Keratinocyte (primary cell): ENCODE data around the gene TCF7L2. TPM values are rescaled to one million over a fixed set of nuclear protein-coding genes. Genes with fewer than 3 reads are reported as not detected.

Experiments
- DNase-seq: peaks from one replicate; pipeline ENCODE4 v3.0.0-alpha.2; 2011; ENCODE audit warnings: low read depth, missing footprints, low spot score
- FAIRE-seq: peaks from 2 replicates; lab custom pipeline; 2011; peaks lifted over from hg19 to GRCh38; lab: Jason Lieb, UNC
- H2AFZ ChIP-seq: 2 replicates; pipeline ENCODE4 v1.6.0; 2012; ENCODE audit warnings: low read length, control low read depth, inconsistent platforms; ENCODE audit not compliant: control insufficient read depth
- H3K27ac ChIP-seq: 2 replicates; pipeline ENCODE4 v1.5.1; 2011; ENCODE audit warnings: low read length; ENCODE audit not compliant: control insufficient read depth, insufficient read depth
- H3K27me3 ChIP-seq: 3 replicates; pipeline ENCODE4 v1.6.0; 2011; ENCODE audit warnings: low read length; ENCODE audit not compliant: control insufficient read depth, insufficient read depth; ENCODE audit errors: extremely low read depth
- H3K36me3 ChIP-seq, 2 experiments: 2 replicates in 1 of 2; 3 replicates in 1 of 2; pipeline ENCODE4 v1.5.1; 2011; ENCODE audit warnings: low read length in 2 of 2, mild to moderate bottlenecking in 1 of 2; ENCODE audit not compliant: control insufficient read depth in 2 of 2, insufficient read depth in 2 of 2; ENCODE audit errors: extremely low read depth in 1 of 2
- H3K4me1 ChIP-seq: 3 replicates; pipeline ENCODE4 v1.5.1; 2011; ENCODE audit warnings: low read length; ENCODE audit not compliant: control insufficient read depth, insufficient read depth; ENCODE audit errors: extremely low read depth
- H3K4me2 ChIP-seq: 3 replicates; pipeline ENCODE4 v1.6.0; 2011; ENCODE audit warnings: low read depth, low read length; ENCODE audit not compliant: control insufficient read depth, insufficient read depth; ENCODE audit errors: extremely low read depth
- H3K4me3 ChIP-seq, 3 experiments: fragments of 200-600 bp in 1 of 3; sonication (generic) in 1 of 3; 2 replicates in 2 of 3; 3 replicates in 1 of 3; pipeline ENCODE4 v1.5.1; 2011 to 2016; ENCODE audit warnings: low read length in 3 of 3, mild to moderate bottlenecking in 3 of 3, control low read depth in 2 of 3, inconsistent platforms in 1 of 3, low read depth in 1 of 3, mixed read lengths in 1 of 3, mixed run types in 1 of 3, moderate library complexity in 1 of 3; ENCODE audit not compliant: control insufficient read depth in 2 of 3, insufficient read depth in 2 of 3; ENCODE audit errors: extremely low read depth in 1 of 3
- H3K79me2 ChIP-seq: 2 replicates; pipeline ENCODE4 v1.6.0; 2012; ENCODE audit warnings: low read length; ENCODE audit not compliant: control insufficient read depth, insufficient read depth
- H3K9ac ChIP-seq: 3 replicates; pipeline ENCODE4 v1.6.0; 2011; ENCODE audit warnings: low read length; ENCODE audit not compliant: control insufficient read depth, insufficient read depth; ENCODE audit errors: extremely low read depth
- H3K9me1 ChIP-seq: 3 replicates; pipeline ENCODE4 v1.6.0; 2011; ENCODE audit warnings: low read length; ENCODE audit not compliant: control insufficient read depth, insufficient read depth; ENCODE audit errors: extremely low read depth
- H3K9me3 ChIP-seq: 2 replicates; pipeline ENCODE4 v1.5.1; 2012; ENCODE audit warnings: low read depth, low read length; ENCODE audit not compliant: control insufficient read depth
- H4K20me1 ChIP-seq: 3 replicates; pipeline ENCODE4 v1.6.0; 2011; ENCODE audit warnings: low read length; ENCODE audit not compliant: control insufficient read depth, insufficient read depth; ENCODE audit errors: extremely low read depth
- EZH2 ChIP-seq: IDR thresholded peaks from one replicate; pipeline ENCODE4 v1.6.1; 2012; ENCODE audit warnings: inconsistent platforms, mild to moderate bottlenecking, low read length, moderate library complexity
- dilution Hi-C: fragments of 300-500 bp; cut with MboI; formaldehyde crosslinking; loops from one replicate; pipeline ENCODE4 v1.7.0; 2020; ENCODE audit warnings: low sequenced_read_pairs; ENCODE audit not compliant: extremely low pct_ligation_motif_present
- polyA plus RNA-seq, 5 experiments: library from polyadenylated mRNA; depleted of rRNA in 3 of 5; stranded (reverse) in 3 of 5; stranded (forward) in 1 of 5; unstranded in 1 of 5; fragments of >200 nt; gene quantifications; 1 replicate in 1 of 5; 2 replicates in 3 of 5; 3 replicates in 1 of 5; pipeline versions ENCODE4 v1.2.1 to v1.2.3, GENCODE V29; 2011 to 2012; ENCODE audit warnings: missing spikeins in 2 of 5, low read depth in 1 of 5, low replicate concordance in 1 of 5
- TF ChIP-seq, protein P1 (sequence below), 3 experiments: IDR thresholded peaks in 1 of 3; conservative IDR thresholded peaks in 1 of 3; optimal IDR thresholded peaks in 1 of 3; 2 replicates in 2 of 3; 3 replicates in 1 of 3; pipeline versions ENCODE3 to v1.5.1; 2011; ENCODE audit warnings: low read length in 3 of 3, mild to moderate bottlenecking in 3 of 3, moderate library complexity in 2 of 3, control low read depth in 1 of 3, inconsistent platforms in 1 of 3; ENCODE audit not compliant: insufficient read depth in 2 of 3; ENCODE audit errors: extremely low read depth in 1 of 3

The TCF7L2 gene
- polyA plus RNA-seq, 1 donor (not counting 4 experiments of a cell fraction or from before 2014, with no cell fraction given) = 2.5 TPM

DNA sequence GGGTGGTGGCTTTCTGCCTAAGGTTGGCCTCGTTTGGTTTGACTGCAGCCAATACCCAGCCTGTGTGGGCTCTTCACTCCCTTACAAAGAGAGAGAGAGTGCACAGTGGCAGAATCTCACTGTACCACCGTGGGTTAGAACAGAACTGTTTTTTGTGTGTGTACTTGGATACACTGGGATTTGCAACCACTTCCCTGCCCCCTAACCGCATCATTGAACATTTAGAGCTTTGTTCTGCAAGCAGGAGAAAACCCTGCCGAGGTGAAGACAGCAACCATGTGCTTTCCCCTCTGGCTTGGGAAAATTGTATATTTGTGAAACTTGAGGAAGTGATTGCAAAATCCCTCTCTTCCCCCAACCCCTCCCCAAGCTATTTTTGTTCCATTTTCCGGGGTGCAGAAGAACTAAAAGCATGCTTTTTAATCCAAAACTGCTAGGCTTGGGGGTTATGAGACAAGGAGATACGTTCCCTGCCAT lies 201.2 kb downstream of the TCF7L2 start:
- Histone ChIP-seq H3K4me3 (no peak overlapping the region), H3K27ac (no peak overlapping the region), H3K9me1 (no peaks in the 10 kb centered on the region), H3K79me2 (no peaks in the 10 kb centered on the region), H3K9me3 (no peaks in the 10 kb centered on the region), H3K36me3 (peaks cover 8 to 14% of the 10 kb centered on the region in 2 experiments), H3K4me2 (no peak overlapping the region), H2AFZ (no peak overlapping the region), H3K9ac (no peak overlapping the region), H3K4me1 (no peaks in the 10 kb centered on the region), H4K20me1 (no peaks in the 10 kb centered on the region), H3K27me3 (no peaks in the 10 kb centered on the region)
- DNase-seq (no peak), FAIRE-seq (no peak)
- no peak for TF ChIP-seq EZH2
- TF ChIP-seq, protein P1, sequence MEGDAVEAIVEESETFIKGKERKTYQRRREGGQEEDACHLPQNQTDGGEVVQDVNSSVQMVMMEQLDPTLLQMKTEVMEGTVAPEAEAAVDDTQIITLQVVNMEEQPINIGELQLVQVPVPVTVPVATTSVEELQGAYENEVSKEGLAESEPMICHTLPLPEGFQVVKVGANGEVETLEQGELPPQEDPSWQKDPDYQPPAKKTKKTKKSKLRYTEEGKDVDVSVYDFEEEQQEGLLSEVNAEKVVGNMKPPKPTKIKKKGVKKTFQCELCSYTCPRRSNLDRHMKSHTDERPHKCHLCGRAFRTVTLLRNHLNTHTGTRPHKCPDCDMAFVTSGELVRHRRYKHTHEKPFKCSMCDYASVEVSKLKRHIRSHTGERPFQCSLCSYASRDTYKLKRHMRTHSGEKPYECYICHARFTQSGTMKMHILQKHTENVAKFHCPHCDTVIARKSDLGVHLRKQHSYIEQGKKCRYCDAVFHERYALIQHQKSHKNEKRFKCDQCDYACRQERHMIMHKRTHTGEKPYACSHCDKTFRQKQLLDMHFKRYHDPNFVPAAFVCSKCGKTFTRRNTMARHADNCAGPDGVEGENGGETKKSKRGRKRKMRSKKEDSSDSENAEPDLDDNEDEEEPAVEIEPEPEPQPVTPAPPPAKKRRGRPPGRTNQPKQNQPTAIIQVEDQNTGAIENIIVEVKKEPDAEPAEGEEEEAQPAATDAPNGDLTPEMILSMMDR (optimal IDR thresholded peaks at IDR 0.05 in 1 of 3, IDR thresholded peaks at IDR 0.05 in 1 of 3, conservative IDR thresholded peaks at IDR 0.05 in 1 of 3; ENCODE audit: extremely low read depth in 1 of 3, insufficient read depth in 2 of 3, low read length in 3 of 3) = no peak
- dilution Hi-C loops = no loop called here

DNA sequence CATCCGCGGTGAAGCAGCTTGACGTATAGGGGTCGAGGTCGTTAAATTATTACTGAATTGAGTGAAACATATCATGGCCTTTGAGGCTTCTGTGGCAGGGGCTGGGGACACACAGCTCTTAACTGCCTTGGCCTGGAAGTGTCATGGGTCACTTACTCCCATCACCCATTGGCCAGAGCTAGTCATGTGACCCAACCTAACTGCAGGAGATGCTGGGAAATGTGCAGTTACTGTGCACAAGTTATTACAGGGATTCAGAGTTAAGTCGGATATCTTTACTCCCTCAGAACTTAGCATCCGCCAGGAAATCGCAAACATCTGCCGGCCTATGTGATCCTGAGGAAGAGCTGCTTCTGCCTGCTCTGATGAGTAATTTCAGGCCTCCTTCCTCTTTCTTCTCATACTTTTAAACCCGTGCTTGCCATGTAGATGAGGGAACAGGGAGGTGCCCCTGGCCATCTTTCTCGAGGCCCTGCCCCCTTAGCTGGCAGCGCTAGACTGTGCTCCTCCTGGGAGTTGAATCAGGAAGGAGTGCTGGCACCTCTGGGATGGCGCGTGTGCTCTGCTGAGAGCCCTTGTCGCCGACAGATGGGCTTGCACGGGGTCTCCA lies 203.6 kb downstream of the TCF7L2 start:
- no peak overlapping the region for H2AFZ ChIP-seq
- no peaks in the 10 kb centered on the region for H4K20me1 ChIP-seq
- H3K27me3 ChIP-seq = no peaks in the 10 kb centered on the region
- H3K36me3 ChIP-seq = peaks cover 8 to 14% of the 10 kb centered on the region in 2 experiments
- no peaks in the 10 kb centered on the region for H3K4me1 ChIP-seq
- no peaks in the 10 kb centered on the region for H3K79me2 ChIP-seq
- TF ChIP-seq EZH2 = no peak
- TF ChIP-seq, protein P1 (optimal IDR thresholded peaks at IDR 0.05 in 1 of 3, IDR thresholded peaks at IDR 0.05 in 1 of 3, conservative IDR thresholded peaks at IDR 0.05 in 1 of 3; ENCODE audit: extremely low read depth in 1 of 3, insufficient read depth in 2 of 3, low read length in 3 of 3) = no peak
- H3K9me1 ChIP-seq = no peaks in the 10 kb centered on the region
- no peak for FAIRE-seq
- H3K27ac ChIP-seq = no peak overlapping the region
- no peak overlapping the region for H3K4me3 ChIP-seq
- H3K9me3 ChIP-seq = no peaks in the 10 kb centered on the region
- DNase-seq = no peak
- dilution Hi-C loops = no loop called here
- no peak overlapping the region for H3K9ac ChIP-seq
- H3K4me2 ChIP-seq = no peak overlapping the region
